GM18909 (cell line): ENCODE results near the gene PPFIA1.

Experiments
- ATAC-seq: cut with Tn5 transposase; IDR thresholded peaks from one replicate; pipeline ENCODE4 v1.9.1; 2021; ENCODE audit warnings: mild to moderate bottlenecking; ENCODE audit not compliant: unreplicated experiment, poor library complexity

Gene PPFIA1

GRCh38 chr11:70423523-70424505 lies 153.3 kb downstream of the PPFIA1 start:
- no peak for ATAC-seq

GRCh38 chr11:70424765-70425344 lies 154.4 kb downstream of the PPFIA1 start:
- ATAC-seq: no peak

- no peak for ATAC-seq
These were observed 156.9 kb downstream of the PPFIA1 start for GRCh38 chr11:70427436-70427835.

GRCh38 chr11:70428701-70429427 lies 158.4 kb downstream of the PPFIA1 start:
- ATAC-seq: no peak

- ATAC-seq: no peak
These were observed 158.9 kb downstream of the PPFIA1 start for GRCh38 chr11:70429428-70429705.

GRCh38 chr11:70429724-70430521 lies 159.4 kb downstream of the PPFIA1 start:
- no peak for ATAC-seq

- ATAC-seq: no peak
These were observed 160.4 kb downstream of the PPFIA1 start for GRCh38 chr11:70430671-70431574.

GRCh38 chr11:70431611-70432010 lies 161.1 kb downstream of the PPFIA1 start:
- ATAC-seq: no peak

GRCh38 chr11:70432065-70432464 lies 161.6 kb downstream of the PPFIA1 start:
- ATAC-seq: no peak

GRCh38 chr11:70432580-70432979 lies 162.1 kb downstream of the PPFIA1 start:
- ATAC-seq: no peak

- ATAC-seq: no peak
These were observed 162.5 kb downstream of the PPFIA1 start for GRCh38 chr11:70433038-70433437.

GRCh38 chr11:70433526-70433925 lies 163.0 kb downstream of the PPFIA1 start:
- no peak for ATAC-seq
